Measurements from ENCODE around the gene VAV2. TPM values are rescaled to one million over a fixed set of nuclear protein-coding genes. Genes with fewer than 3 reads are reported as not detected.

VAV2 gene
- total RNA-seq, 2 experiments from 2014 or later: 11.0 to 27.8 TPM

DNA sequence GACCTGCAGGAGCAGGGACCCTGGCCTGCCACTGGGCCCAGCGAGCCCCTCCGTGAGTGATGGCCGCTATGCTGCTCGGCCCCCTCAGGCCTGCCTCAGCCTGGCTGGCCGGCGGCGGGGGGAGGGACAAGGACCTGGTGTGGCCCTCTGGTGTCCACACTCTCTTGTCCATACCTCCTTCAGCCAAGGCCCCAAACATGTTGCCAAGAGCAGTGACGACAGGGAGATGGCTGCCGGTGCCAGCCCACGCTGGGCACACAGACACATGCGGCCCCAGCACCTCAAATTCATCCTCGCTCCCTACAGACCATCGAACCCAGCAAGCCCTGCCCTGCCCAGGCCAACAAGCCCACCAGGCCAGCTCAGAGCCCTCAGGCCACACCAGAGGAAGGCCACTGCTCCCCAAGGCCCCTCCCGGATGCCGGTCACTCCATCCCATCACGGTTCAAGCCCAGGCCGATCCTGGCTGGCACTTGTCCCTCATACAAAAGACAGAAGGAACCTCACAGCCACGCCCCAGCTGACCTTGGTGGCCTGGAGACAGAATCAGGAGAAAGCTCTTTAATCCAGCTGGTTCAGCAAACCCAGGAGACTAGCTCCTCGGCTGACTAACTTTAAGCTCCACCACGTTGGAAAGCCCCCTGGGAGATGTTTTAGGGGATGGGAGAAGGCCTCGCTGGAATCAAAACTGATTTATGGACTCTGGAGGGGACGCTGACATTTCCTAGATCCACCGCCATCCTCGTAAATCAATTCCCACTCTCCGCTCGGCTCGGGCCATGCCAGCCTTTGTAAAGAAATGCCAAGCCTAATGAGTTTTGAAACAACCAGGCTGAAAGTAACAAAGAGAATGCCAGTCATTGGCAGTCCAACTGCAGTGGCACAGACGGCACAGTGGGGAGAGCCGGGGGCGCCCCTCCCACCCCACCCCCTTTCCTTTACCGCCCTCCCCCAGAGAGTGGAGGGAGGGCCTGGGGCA lies 84.9 kb downstream of the VAV2 start:
- intact Hi-C loops (cut with micrococcal nuclease; ENCODE audit: unreplicated experiment): no loop called here
- Histone ChIP-seq H3K27ac (ENCODE audit: low read depth, low read length, poor library complexity, severe bottlenecking) (no peak overlapping the region), H3K4me1 (ENCODE audit: insufficient read depth, low read length, poor library complexity, severe bottlenecking) (no peaks in the 10 kb centered on the region), H3K36me3 (ENCODE audit: insufficient read depth, low read length) (no peaks in the 10 kb centered on the region), H3K4me2 (ENCODE audit: low read length) (no peak overlapping the region), H2AFZ (ENCODE audit: low read length) (no peak overlapping the region), H4K20me1 (ENCODE audit: insufficient read depth, low read length) (no peaks in the 10 kb centered on the region), H3K79me2 (ENCODE audit: insufficient read depth, low read depth, low read length) (no peaks in the 10 kb centered on the region), H3K9me3 (ENCODE audit: low read length) (no peaks in the 10 kb centered on the region), H3K4me3 (ENCODE audit: low read depth, low read length, poor library complexity, severe bottlenecking) (no peak overlapping the region), H3K9me2 (ENCODE audit: insufficient read depth, low read length) (no peaks in the 10 kb centered on the region)
- no TSS peak for BruUV-seq (replicated peaks)
- CTCF ChIA-PET (ENCODE audit: unreplicated experiment): no interaction called here
- DNase-seq (ENCODE audit: low spot score): no peak
- POLR2A ChIA-PET: no interaction called here
- TF ChIP-seq EZH2phosphoT487 (IDR thresholded peaks at IDR 0.05; ENCODE audit: borderline replicate concordance, low read depth, low read length): no peak
- TF ChIP-seq, protein P1, sequence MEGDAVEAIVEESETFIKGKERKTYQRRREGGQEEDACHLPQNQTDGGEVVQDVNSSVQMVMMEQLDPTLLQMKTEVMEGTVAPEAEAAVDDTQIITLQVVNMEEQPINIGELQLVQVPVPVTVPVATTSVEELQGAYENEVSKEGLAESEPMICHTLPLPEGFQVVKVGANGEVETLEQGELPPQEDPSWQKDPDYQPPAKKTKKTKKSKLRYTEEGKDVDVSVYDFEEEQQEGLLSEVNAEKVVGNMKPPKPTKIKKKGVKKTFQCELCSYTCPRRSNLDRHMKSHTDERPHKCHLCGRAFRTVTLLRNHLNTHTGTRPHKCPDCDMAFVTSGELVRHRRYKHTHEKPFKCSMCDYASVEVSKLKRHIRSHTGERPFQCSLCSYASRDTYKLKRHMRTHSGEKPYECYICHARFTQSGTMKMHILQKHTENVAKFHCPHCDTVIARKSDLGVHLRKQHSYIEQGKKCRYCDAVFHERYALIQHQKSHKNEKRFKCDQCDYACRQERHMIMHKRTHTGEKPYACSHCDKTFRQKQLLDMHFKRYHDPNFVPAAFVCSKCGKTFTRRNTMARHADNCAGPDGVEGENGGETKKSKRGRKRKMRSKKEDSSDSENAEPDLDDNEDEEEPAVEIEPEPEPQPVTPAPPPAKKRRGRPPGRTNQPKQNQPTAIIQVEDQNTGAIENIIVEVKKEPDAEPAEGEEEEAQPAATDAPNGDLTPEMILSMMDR (conservative IDR thresholded peaks at IDR 0.05; ENCODE audit: low read length): no peak

DNA sequence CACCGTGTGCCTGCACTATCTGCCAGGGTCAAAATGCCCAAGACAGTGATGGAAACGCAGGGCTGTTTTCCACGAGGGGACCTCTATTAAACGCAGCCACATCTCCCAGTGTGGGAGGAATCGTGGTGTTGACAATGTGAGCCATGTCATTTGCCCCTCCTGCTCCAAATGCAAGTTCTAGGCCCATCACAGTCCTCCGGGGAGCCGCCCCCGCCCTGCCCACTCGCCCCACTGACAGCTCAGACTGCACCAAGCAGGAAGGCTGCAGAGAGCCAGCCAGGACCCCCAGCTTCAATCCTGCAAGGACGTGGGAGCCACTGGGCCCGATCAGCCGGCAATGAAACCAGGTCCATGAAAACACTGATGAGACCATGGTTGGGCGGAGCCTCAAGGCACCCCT lies 85.9 kb downstream of the VAV2 start:
- H3K4me2 ChIP-seq (ENCODE audit: low read length): no peak overlapping the region
- ChIA-PET POLR2A (no interaction called here), CTCF (ENCODE audit: unreplicated experiment) (no interaction called here)
- no peak overlapping the region for H3K4me3 ChIP-seq (ENCODE audit: low read depth, low read length, poor library complexity, severe bottlenecking)
- H2AFZ ChIP-seq (ENCODE audit: low read length): no peak overlapping the region
- no peaks in the 10 kb centered on the region for H3K9me2 ChIP-seq (ENCODE audit: insufficient read depth, low read length)
- no peak overlapping the region for H3K27ac ChIP-seq (ENCODE audit: low read depth, low read length, poor library complexity, severe bottlenecking)
- intact Hi-C loops (cut with micrococcal nuclease; ENCODE audit: unreplicated experiment): no loop called here
- H3K36me3 ChIP-seq (ENCODE audit: insufficient read depth, low read length): no peaks in the 10 kb centered on the region
- no peak for DNase-seq (ENCODE audit: low spot score)
- TF ChIP-seq, protein P1 (conservative IDR thresholded peaks at IDR 0.05; ENCODE audit: low read length): no peak
- no peak for TF ChIP-seq EZH2phosphoT487 (IDR thresholded peaks at IDR 0.05; ENCODE audit: borderline replicate concordance, low read depth, low read length)
- H3K9me3 ChIP-seq (ENCODE audit: low read length): no peaks in the 10 kb centered on the region
- H3K4me1 ChIP-seq (ENCODE audit: insufficient read depth, low read length, poor library complexity, severe bottlenecking): peaks cover 4% of the 10 kb centered on the region
- no TSS peak for BruUV-seq (replicated peaks)
- H3K79me2 ChIP-seq (ENCODE audit: insufficient read depth, low read depth, low read length): no peaks in the 10 kb centered on the region
- no peaks in the 10 kb centered on the region for H4K20me1 ChIP-seq (ENCODE audit: insufficient read depth, low read length)

DNA sequence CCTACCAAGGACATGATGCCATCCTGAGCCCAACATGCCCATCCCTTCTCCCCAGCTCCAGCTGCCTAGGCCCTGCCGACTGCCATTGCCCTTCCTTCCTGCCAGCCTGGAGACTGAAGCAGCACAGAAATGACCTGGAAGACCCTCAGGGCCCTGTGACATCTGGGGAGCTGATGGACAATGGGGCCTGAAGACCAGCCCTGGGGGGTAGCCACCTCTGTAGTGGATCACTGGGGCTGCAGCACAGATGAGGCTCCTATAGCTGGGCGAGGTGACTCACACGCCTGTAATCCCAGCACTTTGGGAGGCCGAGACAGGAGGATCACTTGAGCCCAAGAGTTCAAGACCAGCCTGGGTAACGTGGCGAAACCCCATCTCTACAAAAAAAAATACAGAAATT lies 86.6 kb downstream of the VAV2 start:
- Histone ChIP-seq H3K4me3 (ENCODE audit: low read depth, low read length, poor library complexity, severe bottlenecking) (no peak overlapping the region), H2AFZ (ENCODE audit: low read length) (no peak overlapping the region), H4K20me1 (ENCODE audit: insufficient read depth, low read length) (no peaks in the 10 kb centered on the region), H3K36me3 (ENCODE audit: insufficient read depth, low read length) (no peaks in the 10 kb centered on the region), H3K4me1 (ENCODE audit: insufficient read depth, low read length, poor library complexity, severe bottlenecking) (peaks cover 11% of the 10 kb centered on the region), H3K79me2 (ENCODE audit: insufficient read depth, low read depth, low read length) (no peaks in the 10 kb centered on the region), H3K27ac (ENCODE audit: low read depth, low read length, poor library complexity, severe bottlenecking) (no peak overlapping the region), H3K9me2 (ENCODE audit: insufficient read depth, low read length) (no peaks in the 10 kb centered on the region), H3K9me3 (ENCODE audit: low read length) (no peaks in the 10 kb centered on the region), H3K4me2 (ENCODE audit: low read length) (no peak overlapping the region)
- no TSS peak for BruUV-seq (replicated peaks)
- CTCF ChIA-PET (ENCODE audit: unreplicated experiment): interaction anchor here (0.6 kb wide), 1 partner anchor 43 kb away, joined by 3 read pairs; no protein-coding TSS in a partner anchor
- POLR2A ChIA-PET: no interaction called here
- intact Hi-C loops (cut with micrococcal nuclease; ENCODE audit: unreplicated experiment): no loop called here
- TF ChIP-seq, protein P1 (conservative IDR thresholded peaks at IDR 0.05; ENCODE audit: low read length): no peak
- no peak for TF ChIP-seq EZH2phosphoT487 (IDR thresholded peaks at IDR 0.05; ENCODE audit: borderline replicate concordance, low read depth, low read length)
- no peak for DNase-seq (ENCODE audit: low spot score)
